Lower leg skin (tissue), 3 donors: ENCODE measurements around the gene SOX5.

Source experiments
- CTCF ChIP-seq, 3 donors: fragments of 450-650 bp; IDR thresholded peaks; one replicate each; pipeline ENCODE4 v1.5.1; 2016; ENCODE audit warnings: antibody characterized with exemption in 3 of 3, mild to moderate bottlenecking in 3 of 3, moderate library complexity in 2 of 3
- POLR2A ChIP-seq, 2 donors: fragments of 450-650 bp; IDR thresholded peaks; one replicate each; pipeline ENCODE4 v1.6.1; 2016 to 2017; ENCODE audit warnings: antibody characterized with exemption in 2 of 2, mild to moderate bottlenecking in 1 of 2, moderate library complexity in 1 of 2

GRCh38 chr12:23648546-23648945, 300.9 kb downstream of the SOX5 start:
- TF ChIP-seq POLR2A (IDR thresholded peaks at IDR 0.05) (no peak), CTCF (IDR thresholded peaks at IDR 0.05) (no peak)
